Epithelial cell of prostate (primary cell): Measurements from ENCODE around the gene FAM32A.
A peak's percentile ranks its signal among the peaks of the same experiment; 100 is the strongest.

Experiments
- DNase-seq: peaks from one replicate; pipeline ENCODE4 v3.0.0-alpha.2; 2011; ENCODE audit warnings: low read depth, low spot score
- H3K27ac ChIP-seq: fragments of 450-650 bp; 2 replicates; pipeline ENCODE4 v1.5.1; 2017; ENCODE audit warnings: mild to moderate bottlenecking

The FAM32A gene

GRCh38 chr19:16185123-16185767 lies at the start of gene FAM32A:
Gene FAM32A (plus strand): TSS chr19:16185410. CDS start chr19:16185443, 33 bp downstream.
- peak within 1 kb of the TSS; percentile 29 for H3K27ac ChIP-seq
- peak; percentile 95 for DNase-seq

- DNase-seq = no peak
- no peak overlapping the region for H3K27ac ChIP-seq
Measured at GRCh38 chr19:16135430-16136127, 49.6 kb upstream of the FAM32A start.

- no peak for DNase-seq
- H3K27ac ChIP-seq = no peak overlapping the region
Measured at GRCh38 chr19:16136185-16136999, 48.8 kb upstream of the FAM32A start.

GRCh38 chr19:16139752-16140151 lies 45.5 kb upstream of the FAM32A start:
- no peak for DNase-seq

GRCh38 chr19:16141043-16141442 lies 44.2 kb upstream of the FAM32A start:
- DNase-seq = no peak

More at GRCh38 chr19:16139752-16140151, 45.5 kb upstream of the FAM32A start:
- no peak overlapping the region for H3K27ac ChIP-seq

GRCh38 chr19:16142032-16142580 lies 43.1 kb upstream of the FAM32A start:
- H3K27ac ChIP-seq = no peak overlapping the region
- DNase-seq = no peak

More at GRCh38 chr19:16141043-16141442, 44.2 kb upstream of the FAM32A start:
- no peak overlapping the region for H3K27ac ChIP-seq

- no peak within 1 kb of the TSS for H3K27ac ChIP-seq
Measured at GRCh38 chr19:16143399-16144215, 41.6 kb upstream of the FAM32A start, which contains the start of gene HSH2D. Gene HSH2D (plus strand): TSS chr19:16143685. CDS start chr19:16148751, 5,066 bp downstream.

GRCh38 chr19:16144216-16144581 lies 41.0 kb upstream of the FAM32A start:
- no peak for DNase-seq
- H3K27ac ChIP-seq = no peak overlapping the region

More at GRCh38 chr19:16143399-16144215, 41.6 kb upstream of the FAM32A start, which contains the start of gene HSH2D:
- peak; percentile 81 for DNase-seq

- no peak for DNase-seq
- no peak overlapping the region for H3K27ac ChIP-seq
Measured at GRCh38 chr19:16146112-16146511, 39.1 kb upstream of the FAM32A start.

GRCh38 chr19:16148443-16149229 lies 36.6 kb upstream of the FAM32A start:
- H3K27ac ChIP-seq = no peak overlapping the region
- DNase-seq = no peak

- no peak overlapping the region for H3K27ac ChIP-seq
- no peak for DNase-seq
Measured at GRCh38 chr19:16153582-16154336, 31.5 kb upstream of the FAM32A start.

- H3K27ac ChIP-seq = no peak overlapping the region
- no peak for DNase-seq
Measured at GRCh38 chr19:16154557-16154956, 30.7 kb upstream of the FAM32A start.

GRCh38 chr19:16155128-16155527 lies 30.1 kb upstream of the FAM32A start:
- DNase-seq = no peak
- no peak overlapping the region for H3K27ac ChIP-seq

- no peak overlapping the region for H3K27ac ChIP-seq
- no peak for DNase-seq
Measured at GRCh38 chr19:16156904-16157303, 28.3 kb upstream of the FAM32A start.

GRCh38 chr19:16157601-16158000 lies 27.6 kb upstream of the FAM32A start:
- H3K27ac ChIP-seq = no peak overlapping the region
- DNase-seq = no peak

GRCh38 chr19:16159655-16160054 lies 25.6 kb upstream of the FAM32A start:
- no peak for DNase-seq
- H3K27ac ChIP-seq = no peak overlapping the region

- no peak for DNase-seq
- H3K27ac ChIP-seq = peak overlapping the region; percentile 93
Measured at GRCh38 chr19:16160445-16160942, 24.7 kb upstream of the FAM32A start.
